OCI-LY1 (cell line): Measurements from ENCODE around the gene ATCAY.

Experiments used
- H2AFZ ChIP-seq: fragments of 200-600 bp; sonication (generic), shearing (Covaris generic); 2 replicates; pipeline ENCODE4 v1.6.0; 2014; ENCODE audit warnings: antibody characterized with exemption, mild to moderate bottlenecking, low read length
- H3F3A ChIP-seq: fragments of 200-600 bp; sonication (generic), shearing (Covaris generic); 2 replicates; pipeline ENCODE4 v1.6.0; 2014; ENCODE audit warnings: mild to moderate bottlenecking, antibody characterized with exemption, low read length, moderate library complexity; ENCODE audit not compliant: insufficient read depth
- H3K27ac ChIP-seq: fragments of 200-600 bp; sonication (generic); 2 replicates; pipeline ENCODE4 v1.5.1; 2014; ENCODE audit warnings: low read length, mixed run types, mild to moderate bottlenecking, low read depth; ENCODE audit not compliant: poor library complexity, severe bottlenecking
- H3K27me3 ChIP-seq: fragments of 200-600 bp; sonication (generic); 2 replicates; pipeline ENCODE4 v1.6.0; 2014; ENCODE audit warnings: antibody characterized with exemption, mild to moderate bottlenecking, low read length, moderate library complexity; ENCODE audit not compliant: insufficient read depth
- H3K36me3 ChIP-seq: fragments of 200-600 bp; sonication (generic); 2 replicates; pipeline ENCODE4 v1.6.1; 2014; ENCODE audit warnings: mild to moderate bottlenecking, antibody characterized with exemption, low read length, moderate library complexity, mixed read lengths; ENCODE audit not compliant: insufficient read depth
- H3K4me1 ChIP-seq: fragments of 200-600 bp; sonication (generic); 2 replicates; pipeline ENCODE4 v1.5.1; 2014; ENCODE audit warnings: mild to moderate bottlenecking, low read length, moderate library complexity; ENCODE audit not compliant: insufficient read depth, severe bottlenecking
- H3K4me2 ChIP-seq: fragments of 200-600 bp; sonication (generic), shearing (Covaris generic); 2 replicates; pipeline ENCODE4 v1.6.1; 2014; ENCODE audit warnings: low read length
- H3K4me3 ChIP-seq: fragments of 200-600 bp; sonication (generic); 2 replicates; pipeline ENCODE4 v1.5.1; 2014; ENCODE audit warnings: low read length, low read depth, mild to moderate bottlenecking, mixed read lengths; ENCODE audit not compliant: poor library complexity, severe bottlenecking
- H3K79me2 ChIP-seq: fragments of 200-600 bp; shearing (Covaris generic); 2 replicates; pipeline ENCODE4 v1.6.1; 2016; ENCODE audit warnings: mixed run types, low read length, mixed read lengths; ENCODE audit not compliant: insufficient read depth
- H3K9ac ChIP-seq: fragments of 200-600 bp; sonication (generic), shearing (Covaris generic); 2 replicates; pipeline ENCODE4 v1.6.1; 2014; ENCODE audit warnings: mild to moderate bottlenecking, low read length, mixed read lengths
- H3K9me2 ChIP-seq: fragments of 200-600 bp; sonication (generic), shearing (Covaris generic); 2 replicates; pipeline ENCODE4 v1.6.1; 2014; ENCODE audit warnings: low read depth, mild to moderate bottlenecking, low read length, mixed read lengths
- H3K9me3 ChIP-seq: fragments of 200-600 bp; shearing (Covaris generic); 2 replicates; pipeline ENCODE4 v1.6.1; 2014; ENCODE audit warnings: low read length, mixed read lengths
- H4K20me1 ChIP-seq: fragments of 200-600 bp; sonication (generic), shearing (Covaris generic); 2 replicates; pipeline ENCODE4 v1.6.0; 2016; ENCODE audit warnings: mild to moderate bottlenecking, low read length; ENCODE audit not compliant: insufficient read depth
- CTCF ChIP-seq: fragments of 200-600 bp; sonication (generic), shearing (Covaris generic); IDR thresholded peaks from 2 replicates; pipeline ENCODE4 v1.5.1; 2017; ENCODE audit warnings: mild to moderate bottlenecking, antibody characterized with exemption, low read length, moderate library complexity, mixed read lengths
- EZH2 ChIP-seq: fragments of 200-600 bp; sonication (generic), shearing (Covaris generic); IDR thresholded peaks from 2 replicates; pipeline ENCODE4 v1.8.0; 2017; ENCODE audit warnings: borderline replicate concordance, mixed run types, mild to moderate bottlenecking, antibody characterized with exemption, low read length, moderate library complexity, mixed read lengths

ATCAY gene

GRCh38 chr19:3904233-3904632, 23.7 kb downstream of the ATCAY start:
- Histone ChIP-seq H3K9ac (no peak overlapping the region), H3K4me1 (no peaks in the 10 kb centered on the region), H3K9me2 (no peaks in the 10 kb centered on the region), H3K4me3 (no peak overlapping the region), H3K36me3 (no peaks in the 10 kb centered on the region), H3K27ac (no peak overlapping the region), H3K4me2 (no peak overlapping the region), H3K79me2 (no peaks in the 10 kb centered on the region), H3K27me3 (no peaks in the 10 kb centered on the region), H2AFZ (no peak overlapping the region), H3F3A (no peaks in the 10 kb centered on the region), H3K9me3 (no peaks in the 10 kb centered on the region), H4K20me1 (no peaks in the 10 kb centered on the region)
- no peak for TF ChIP-seq CTCF
- no peak for TF ChIP-seq EZH2

GRCh38 chr19:3907626-3908265, 27.3 kb downstream of the ATCAY start:
- TF ChIP-seq CTCF = no peak
- no peak for TF ChIP-seq EZH2
- no peak overlapping the region for H3K4me2 ChIP-seq
- H3K9ac ChIP-seq = no peak overlapping the region
- no peaks in the 10 kb centered on the region for H3F3A ChIP-seq
- H2AFZ ChIP-seq = no peak overlapping the region
- H3K36me3 ChIP-seq = no peaks in the 10 kb centered on the region
- no peaks in the 10 kb centered on the region for H4K20me1 ChIP-seq
- H3K27me3 ChIP-seq = no peaks in the 10 kb centered on the region
- no peaks in the 10 kb centered on the region for H3K79me2 ChIP-seq
- H3K27ac ChIP-seq = no peak overlapping the region
- no peaks in the 10 kb centered on the region for H3K4me1 ChIP-seq
- no peaks in the 10 kb centered on the region for H3K9me2 ChIP-seq
- H3K4me3 ChIP-seq = no peak overlapping the region
- H3K9me3 ChIP-seq = no peaks in the 10 kb centered on the region

- H4K20me1 ChIP-seq = no peaks in the 10 kb centered on the region
- no peak for TF ChIP-seq CTCF
- no peak for TF ChIP-seq EZH2
- H3K9me3 ChIP-seq = no peaks in the 10 kb centered on the region
- no peak overlapping the region for H3K27ac ChIP-seq
- no peaks in the 10 kb centered on the region for H3K4me1 ChIP-seq
- no peak overlapping the region for H3K4me3 ChIP-seq
- H3K36me3 ChIP-seq = no peaks in the 10 kb centered on the region
- H3K9ac ChIP-seq = no peak overlapping the region
- H3K4me2 ChIP-seq = no peak overlapping the region
- no peak overlapping the region for H2AFZ ChIP-seq
- H3K79me2 ChIP-seq = no peaks in the 10 kb centered on the region
- H3K27me3 ChIP-seq = no peaks in the 10 kb centered on the region
- no peaks in the 10 kb centered on the region for H3K9me2 ChIP-seq
- no peaks in the 10 kb centered on the region for H3F3A ChIP-seq
These were observed 28.0 kb downstream of the ATCAY start for GRCh38 chr19:3908266-3909054.
